Activated CD8-positive, alpha-beta T cell treated with anti-CD3 and anti-CD28 coated beads for 36 hours (primary cell): ENCODE measurements around the gene SLITRK6. TPM values are rescaled to one million over a fixed set of nuclear protein-coding genes. Genes with fewer than 3 reads are reported as not detected.

Experiments used
- ATAC-seq: fragments of 200-7000 bp; cut with Tn5 transposase; one replicate; pipeline ENCODE4 v1.10.0; 2021; ENCODE audit warnings: mild to moderate bottlenecking, moderate library complexity
- CTCF ChIA-PET: fragments of 350-600 bp; sonication (Branson Sonifier 250); formaldehyde crosslinking; loops from one replicate; lab custom pipeline; 2021; ENCODE audit warnings: antibody characterized with exemption; lab: Charles Lee
- POLR2A ChIA-PET: fragments of 350-600 bp; sonication (Branson Sonifier 250); formaldehyde crosslinking; loops from one replicate; lab custom pipeline; 2021; ENCODE audit warnings: antibody characterized with exemption; lab: Charles Lee
- DNase-seq: peaks from one replicate; pipeline ENCODE4 v3.0.0-alpha.2; 2020
- H3K27ac Mint-ChIP-seq: one replicate; pipeline ENCODE4 v1.8.0; 2021; ENCODE audit warnings: mild to moderate bottlenecking, mixed read lengths
- H3K27me3 Mint-ChIP-seq: one replicate; pipeline ENCODE4 v1.8.0; 2021; ENCODE audit warnings: mixed read lengths
- H3K36me3 Mint-ChIP-seq: one replicate; pipeline ENCODE4 v1.8.0; 2021; ENCODE audit warnings: low read depth, mixed read lengths
- H3K4me1 Mint-ChIP-seq: one replicate; pipeline ENCODE4 v1.8.0; 2021; ENCODE audit warnings: low read depth, mixed read lengths
- H3K4me3 Mint-ChIP-seq: one replicate; pipeline ENCODE4 v1.8.0; 2021; ENCODE audit warnings: mild to moderate bottlenecking, moderate library complexity, mixed read lengths
- H3K9me3 Mint-ChIP-seq: one replicate; pipeline ENCODE4 v1.8.0; 2021; ENCODE audit warnings: mixed read lengths
- CTCF ChIP-seq: fragments of 200-600 bp; IDR thresholded peaks from one replicate; pipeline ENCODE4 v1.8.0; 2022; ENCODE audit warnings: antibody characterized with exemption, mild to moderate bottlenecking
- intact Hi-C: fragments of 100-400 bp; cut with micrococcal nuclease; formaldehyde crosslinking; loops from one replicate; pipeline ENCODE4 v1.10.0; 2022
- total RNA-seq, 2 experiments: library from RNA; stranded (reverse); gene quantifications; one replicate each; pipeline ENCODE4 v1.2.3, GENCODE V29; 2021

Gene SLITRK6
- total RNA-seq, 2 experiments from 2014 or later, result not detected

- no peaks in the 10 kb centered on the region for H3K4me1 Mint-ChIP-seq
- intact Hi-C loops, result no loop called here
- no peak overlapping the region for H3K27ac Mint-ChIP-seq
- no peak overlapping the region for H3K4me3 Mint-ChIP-seq
- H3K36me3 Mint-ChIP-seq, result no peaks in the 10 kb centered on the region
- H3K9me3 Mint-ChIP-seq, result no peaks in the 10 kb centered on the region
- ATAC-seq (no peak), DNase-seq (no peak)
- ChIA-PET CTCF (no interaction called here), POLR2A (no interaction called here)
- no peak for TF ChIP-seq CTCF
- no peaks in the 10 kb centered on the region for H3K27me3 Mint-ChIP-seq
These were observed 26.2 kb upstream of the SLITRK6 start for GRCh38 chr13:85825454-85825853.

DNA sequence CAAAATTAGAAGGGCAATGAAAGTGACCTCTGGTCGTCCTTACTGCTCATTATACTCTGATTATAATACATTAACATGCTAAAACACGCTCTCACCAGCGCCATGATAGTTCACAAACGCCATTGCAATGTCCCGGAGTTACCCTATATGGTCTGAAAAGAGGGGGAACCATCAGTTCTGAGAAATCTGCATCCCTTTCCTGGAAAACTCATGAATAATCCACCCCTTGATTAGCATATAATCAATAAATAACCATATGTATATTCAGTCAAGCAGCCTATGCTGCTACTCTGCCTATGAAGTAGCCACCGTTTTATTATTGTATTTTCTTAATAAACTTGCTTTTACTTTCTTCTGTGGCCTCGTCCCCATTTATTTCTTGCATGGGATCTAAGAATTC is 24.6 kb upstream of the SLITRK6 start:
- ChIA-PET POLR2A (no interaction called here), CTCF (no interaction called here)

DNA sequence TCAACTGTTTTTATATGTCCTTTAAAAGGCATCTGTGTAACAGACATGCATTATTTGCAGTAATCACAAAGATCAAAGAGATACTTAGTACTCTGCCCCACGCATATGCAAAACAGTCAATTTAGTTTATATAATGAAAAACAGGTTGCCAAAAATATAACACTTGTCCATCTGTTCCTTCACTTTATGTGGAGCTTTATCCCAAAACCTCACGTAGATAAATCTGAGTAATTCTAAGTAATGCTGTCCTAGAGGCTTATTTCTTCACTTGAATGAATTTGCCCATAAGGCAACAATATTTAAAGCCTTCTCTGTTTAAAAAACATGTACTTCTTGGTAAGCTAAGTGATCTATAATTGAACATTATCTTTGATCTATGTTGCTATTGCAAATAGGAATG is 20.3 kb upstream of the SLITRK6 start:
- CTCF ChIA-PET, result no interaction called here
- TF ChIP-seq CTCF, result no peak
- H3K4me1 Mint-ChIP-seq, result no peaks in the 10 kb centered on the region
- no peaks in the 10 kb centered on the region for H3K36me3 Mint-ChIP-seq
- no peak overlapping the region for H3K4me3 Mint-ChIP-seq
- ATAC-seq (no peak), DNase-seq (no peak)
- intact Hi-C loops, result no loop called here
- POLR2A ChIA-PET, result no interaction called here
- no peaks in the 10 kb centered on the region for H3K9me3 Mint-ChIP-seq
- H3K27ac Mint-ChIP-seq, result no peak overlapping the region
- H3K27me3 Mint-ChIP-seq, result no peaks in the 10 kb centered on the region

More for the DNA sequence above, 24.6 kb upstream of the SLITRK6 start:
- Mint-ChIP-seq H3K9me3 (no peaks in the 10 kb centered on the region), H3K4me3 (no peak overlapping the region), H3K27me3 (no peaks in the 10 kb centered on the region), H3K4me1 (no peaks in the 10 kb centered on the region), H3K36me3 (no peaks in the 10 kb centered on the region), H3K27ac (no peak overlapping the region)
- intact Hi-C loops, result no loop called here
- ATAC-seq, result no peak
- no peak for DNase-seq
- TF ChIP-seq CTCF, result no peak

DNA sequence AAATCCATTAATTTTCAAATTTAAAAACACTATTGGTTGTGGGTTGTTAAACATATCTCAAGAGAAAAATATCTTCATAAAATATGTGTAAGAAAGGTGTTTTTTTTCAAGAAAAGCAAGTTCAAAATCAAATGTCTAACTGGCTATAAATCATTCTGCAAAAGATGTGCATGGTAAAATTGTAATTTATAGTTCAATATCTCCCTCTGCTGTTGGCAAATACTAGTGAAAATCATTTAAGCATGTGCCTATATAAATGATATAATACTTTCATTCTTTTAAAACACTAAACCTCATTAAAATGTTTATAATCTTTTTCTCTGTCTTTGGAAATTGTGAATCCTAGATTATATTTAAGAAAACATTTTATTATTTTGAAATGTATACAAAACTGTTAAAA is 17.2 kb upstream of the SLITRK6 start:
- Mint-ChIP-seq H3K4me3 (no peak overlapping the region), H3K9me3 (no peaks in the 10 kb centered on the region), H3K27me3 (no peaks in the 10 kb centered on the region), H3K36me3 (no peaks in the 10 kb centered on the region), H3K4me1 (no peaks in the 10 kb centered on the region), H3K27ac (no peak overlapping the region)
- TF ChIP-seq CTCF, result no peak
- CTCF ChIA-PET, result no interaction called here
- POLR2A ChIA-PET, result no interaction called here
- intact Hi-C loops, result no loop called here
- DNase-seq (no peak), ATAC-seq (no peak)

- H3K4me3 Mint-ChIP-seq, result no peak overlapping the region
- H3K36me3 Mint-ChIP-seq, result no peaks in the 10 kb centered on the region
- intact Hi-C loops, result no loop called here
- H3K27ac Mint-ChIP-seq, result no peak overlapping the region
- ChIA-PET CTCF (no interaction called here), POLR2A (no interaction called here)
- ATAC-seq (no peak), DNase-seq (no peak)
- no peaks in the 10 kb centered on the region for H3K4me1 Mint-ChIP-seq
- H3K9me3 Mint-ChIP-seq, result no peaks in the 10 kb centered on the region
- no peak for TF ChIP-seq CTCF
- no peaks in the 10 kb centered on the region for H3K27me3 Mint-ChIP-seq
These were observed 13.1 kb upstream of the SLITRK6 start for GRCh38 chr13:85812282-85812681.
